NCI-H1105 treated with DMSO at 0.1 percent for 48 hours (cell line): ENCODE data around the gene SETBP1.

Experiments
- DNase-seq: peaks from one replicate; lab custom pipeline; 2025; lab: John Stamatoyannopoulos, UW

The SETBP1 gene

GRCh38 chr18:44680273-44681075, at the start of gene SETBP1:
TSS of gene SETBP1 (plus strand) at chr18:44680888. CDS start at chr18:44701347, 20,459 bp downstream.
- DNase-seq, result peak; percentile 78

GRCh38 chr18:44632469-44633145, 48.1 kb upstream of the SETBP1 start:
- no peak for DNase-seq

DNA sequence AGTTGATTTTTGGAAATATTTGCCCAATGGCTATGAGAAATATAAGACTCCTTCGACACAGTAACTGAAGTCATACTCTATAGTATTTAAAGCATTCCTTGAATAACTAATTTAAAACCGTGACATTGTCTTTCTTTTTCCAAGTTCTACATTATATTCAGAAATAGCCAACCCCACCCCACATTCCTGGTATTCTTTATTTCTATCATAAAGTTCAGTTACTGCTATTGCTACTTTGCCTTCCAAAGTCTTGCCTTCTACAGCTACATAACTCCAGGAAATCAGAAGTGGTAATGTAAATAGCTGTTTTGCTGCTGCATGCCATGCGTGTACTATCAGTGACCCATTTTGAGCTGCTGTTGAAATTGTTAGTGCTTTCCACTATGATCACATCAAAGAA, 45.1 kb upstream of the SETBP1 start:
- no peak for DNase-seq

GRCh38 chr18:44636241-44636640, 44.4 kb upstream of the SETBP1 start:
- DNase-seq, result no peak

DNA sequence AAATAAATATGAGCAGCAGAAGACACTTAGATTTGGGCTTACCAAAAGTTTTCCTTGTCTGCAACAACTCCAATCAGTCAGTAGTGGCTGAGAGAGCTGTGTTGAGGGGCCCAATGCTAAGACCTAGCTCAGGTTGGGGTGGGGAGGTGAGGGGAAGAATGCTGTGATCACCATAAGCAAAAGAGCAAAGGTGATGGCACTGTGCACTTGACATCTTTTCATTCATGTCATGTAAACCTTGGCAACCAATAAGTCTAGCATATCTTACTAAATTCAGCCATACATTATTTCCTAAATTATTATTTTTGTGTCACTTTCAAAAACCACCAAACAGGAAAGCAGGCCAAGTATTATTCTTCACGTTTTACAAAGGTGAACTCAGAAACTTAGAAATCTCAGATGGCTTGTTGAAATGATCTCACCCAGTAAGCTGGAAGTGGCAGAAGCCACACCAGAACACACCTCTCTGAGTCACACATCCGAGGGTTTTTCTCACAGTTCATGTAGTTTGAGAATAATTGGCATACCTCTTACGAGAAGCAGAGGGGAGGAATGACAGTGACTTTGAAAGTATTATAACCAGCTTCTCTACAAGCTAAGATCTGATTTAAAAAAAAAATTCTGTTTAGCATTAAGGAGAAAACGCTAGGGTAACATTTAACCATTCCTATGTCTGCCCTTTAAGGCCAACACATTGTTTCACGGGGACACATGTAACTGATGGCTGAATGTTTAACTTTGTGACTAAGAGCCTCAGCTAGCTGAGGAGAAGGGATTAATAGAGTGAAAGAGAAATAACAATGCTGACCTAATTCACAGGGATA, 43.3 kb upstream of the SETBP1 start:
- no peak for DNase-seq

DNA sequence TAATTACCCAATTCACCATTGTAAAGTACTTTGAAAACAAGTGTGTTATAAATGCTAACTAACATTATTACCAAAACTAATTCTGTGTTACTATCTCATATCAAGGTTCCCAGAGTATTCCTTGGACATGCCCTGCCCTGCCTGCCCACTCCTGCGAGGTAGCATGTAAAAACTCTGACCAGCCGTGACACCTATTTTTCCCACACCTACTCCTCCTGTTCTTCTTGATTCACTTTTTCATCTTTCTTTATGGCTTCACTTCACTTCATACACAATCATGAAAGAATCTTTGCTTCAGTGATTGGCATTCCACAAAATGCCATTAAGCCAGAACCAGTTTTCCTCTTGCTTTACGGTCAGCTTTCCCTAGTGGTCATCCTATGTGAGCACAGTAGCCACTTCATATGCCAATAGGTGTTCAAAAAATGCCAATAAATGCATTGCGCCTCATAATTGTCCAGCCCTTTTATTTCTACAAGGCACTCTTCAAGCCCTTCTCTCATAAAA, 42.6 kb upstream of the SETBP1 start:
- no peak for DNase-seq

- no peak for DNase-seq
Observed at GRCh38 chr18:44638811-44639210, 41.9 kb upstream of the SETBP1 start.

GRCh38 chr18:44643004-44643403, 37.7 kb upstream of the SETBP1 start:
- DNase-seq, result no peak

DNA sequence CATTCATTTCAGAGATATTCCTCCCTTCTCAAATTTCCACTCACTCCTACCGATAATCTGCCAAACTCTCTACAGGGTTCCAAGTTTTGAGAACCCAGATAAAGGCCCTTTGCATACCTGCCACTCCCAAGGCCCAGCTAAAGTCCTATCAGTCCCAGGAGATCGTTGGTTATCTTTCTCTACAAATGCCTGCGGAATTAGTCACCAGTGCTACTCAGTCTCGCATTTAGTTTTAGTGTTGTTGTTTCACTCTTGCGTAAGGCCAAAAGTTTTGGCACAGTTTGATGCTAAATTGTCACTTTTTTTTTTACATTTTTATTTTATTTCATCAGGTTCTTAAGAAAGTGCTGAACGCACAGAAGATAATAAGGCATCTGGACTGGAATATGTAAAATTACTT, 29.2 kb upstream of the SETBP1 start:
- no peak for DNase-seq

- DNase-seq, result no peak
Observed at GRCh38 chr18:44651918-44652572, 28.6 kb upstream of the SETBP1 start.

GRCh38 chr18:44652722-44653121, 28.0 kb upstream of the SETBP1 start:
- no peak for DNase-seq

GRCh38 chr18:44654573-44654972, 26.1 kb upstream of the SETBP1 start:
- no peak for DNase-seq

GRCh38 chr18:44655435-44655834, 25.3 kb upstream of the SETBP1 start:
- no peak for DNase-seq

- DNase-seq, result no peak
Observed at GRCh38 chr18:44659771-44660170, 20.9 kb upstream of the SETBP1 start.

DNA sequence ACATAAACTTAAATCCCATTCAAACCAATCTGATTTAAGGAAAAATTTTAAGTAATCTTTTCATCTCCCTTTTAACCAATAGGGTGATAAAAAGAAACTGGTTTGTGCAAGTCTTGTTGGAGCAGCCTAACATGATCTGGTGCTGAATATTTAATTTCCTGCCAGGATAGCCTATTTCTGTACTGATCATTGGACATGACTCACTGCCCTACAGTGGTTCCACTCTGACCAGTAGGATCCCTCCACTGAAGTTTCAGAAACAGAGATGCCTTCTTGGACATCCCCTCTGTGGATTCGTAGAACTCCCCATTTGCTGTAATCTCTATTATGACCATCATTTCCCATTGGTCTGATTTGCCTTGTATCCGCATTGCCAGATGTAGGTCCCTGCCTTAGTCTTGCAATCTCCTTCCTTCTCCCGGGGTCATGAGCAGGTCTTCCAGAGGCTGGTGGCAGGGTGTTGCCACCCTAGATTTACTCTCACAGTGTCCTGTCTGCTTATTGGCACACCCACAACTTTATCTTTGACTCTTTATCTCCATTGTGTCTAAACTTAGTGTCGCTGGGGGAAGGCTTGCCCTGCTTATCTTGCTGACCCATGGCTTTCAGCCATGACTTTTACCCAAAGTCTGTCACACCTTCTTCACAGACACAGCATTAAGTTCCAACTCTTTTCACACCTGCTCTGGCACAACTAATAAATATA, 12.3 kb upstream of the SETBP1 start:
- DNase-seq, result no peak

DNA sequence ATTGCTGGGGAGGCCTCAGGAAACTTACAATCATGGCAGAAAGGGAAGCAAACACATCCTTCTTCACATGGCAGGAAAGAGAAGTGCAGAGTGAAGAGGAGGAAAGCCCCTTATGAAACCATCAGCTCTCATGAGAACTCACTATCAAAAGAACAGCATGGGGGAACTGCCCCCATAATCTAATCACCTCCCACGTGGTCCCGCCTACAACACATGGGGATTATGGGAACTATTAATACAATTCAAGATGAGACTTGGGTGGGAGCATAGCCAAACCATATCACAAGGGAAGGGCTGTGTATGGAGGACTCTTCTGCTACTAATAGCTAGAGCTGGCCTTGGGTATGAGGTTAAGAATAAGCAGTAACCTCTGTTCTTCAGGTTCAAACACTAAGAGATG, 8.8 kb upstream of the SETBP1 start:
- DNase-seq, result no peak

DNA sequence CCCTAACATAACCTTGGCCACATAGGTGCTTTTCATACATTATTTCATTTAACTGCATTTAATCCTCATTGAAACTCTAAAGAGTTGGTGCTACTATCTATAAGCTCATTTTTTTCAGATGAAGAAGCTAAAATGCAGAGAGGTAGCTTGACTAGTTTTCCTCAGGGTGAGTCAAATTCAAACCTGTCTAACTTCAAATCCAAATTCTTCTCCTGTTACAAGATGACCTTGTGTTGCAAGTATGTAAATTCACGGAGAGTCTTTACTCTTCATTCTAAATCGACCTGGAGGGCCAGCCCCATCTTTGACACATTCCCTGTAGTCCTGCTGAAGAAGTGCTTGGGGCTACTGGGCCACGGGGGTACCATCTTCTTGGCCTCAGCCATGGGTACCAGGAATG, 8.2 kb upstream of the SETBP1 start:
- DNase-seq, result no peak

GRCh38 chr18:44673256-44673880, 7.3 kb upstream of the SETBP1 start:
- no peak for DNase-seq

DNA sequence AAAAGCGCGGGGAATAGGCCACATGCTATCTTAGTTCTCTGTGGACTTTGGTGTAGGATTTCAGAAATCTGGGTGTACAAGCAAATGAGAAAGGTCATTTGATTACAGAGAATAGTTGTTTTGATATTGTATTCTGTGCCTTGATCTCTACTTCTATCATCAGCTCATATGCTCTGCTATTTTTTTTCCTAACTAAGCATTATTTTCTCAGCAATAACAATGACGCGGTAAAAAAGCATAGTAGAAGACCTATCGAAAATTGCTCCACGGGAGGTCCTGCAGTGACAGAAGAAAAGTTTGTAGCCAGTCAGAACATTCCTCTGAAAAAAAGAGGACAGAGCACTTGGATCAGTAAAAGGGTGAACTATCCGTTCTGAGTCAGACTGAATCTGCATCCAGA, 2.8 kb upstream of the SETBP1 start:
- DNase-seq, result no peak

DNA sequence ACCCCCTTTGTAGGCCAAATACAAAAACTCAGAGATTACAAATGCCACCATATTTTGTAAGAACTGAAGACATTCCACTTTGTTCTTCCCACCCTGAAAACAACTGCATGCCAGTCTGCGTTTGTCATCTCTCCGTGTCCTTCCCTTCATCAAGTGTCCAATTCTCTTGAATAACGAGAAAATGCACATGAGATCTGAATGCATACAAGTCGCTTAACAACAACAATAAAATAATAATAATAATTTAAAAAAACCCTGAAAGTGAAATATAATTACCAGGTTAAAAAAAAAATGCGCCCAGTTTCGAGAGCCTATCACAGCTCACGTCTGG, 2.0 kb upstream of the SETBP1 start:
- DNase-seq, result no peak
